ENCODE data around the gene ZDHHC11. TPM values are rescaled to one million over a fixed set of nuclear protein-coding genes. Genes with fewer than 3 reads are reported as not detected.
"Not testable (repeated sequence)": the region's sequence is repeated elsewhere in the genome, so short reads cannot be mapped to it uniquely, and the experiment has no call there.

The ZDHHC11 gene
- total RNA-seq, 2 donors from 2014 or later, result 4.7 to 10.9 TPM

- Histone ChIP-seq H3K4me1 (no peaks in the 10 kb centered on the region), H3K4me3 (no peak overlapping the region), H3K36me3 (replicated peaks in 1 of 2; ENCODE audit: insufficient read depth in 1 of 2, low read depth in 2 of 2) (no peaks in the 10 kb centered on the region), H3K27ac (no peak overlapping the region), H3K9me3 (no peaks in the 10 kb centered on the region), H3K27me3 (no peaks in the 10 kb centered on the region)
- TF ChIP-seq POLR2A (IDR thresholded peaks at IDR 0.05), result no peak
- no peak for TF ChIP-seq CTCF (IDR thresholded peaks at IDR 0.05)
- ATAC-seq, result no peak
- intact Hi-C loops (cut with DNase I), result no loop called here
- 81 to 83% methylated on average over 29 of the region's 32 CpGs for WGBS, 2 donors
- no peak for DNase-seq
Observed at GRCh38 chr5:766666-767431, 83.9 kb downstream of the ZDHHC11 start.

GRCh38 chr5:765948-766631 is 84.7 kb downstream of the ZDHHC11 start:
- peak in 1 of 4 donors; percentile 10 for DNase-seq
- intact Hi-C loops (cut with DNase I), result no loop called here
- ATAC-seq, result no peak
- no peaks in the 10 kb centered on the region for H3K27me3 ChIP-seq
- WGBS, 2 donors, result 87 to 92% methylated on average over 12 to 15 of the region's 18 CpGs
- no peak overlapping the region for H3K4me3 ChIP-seq
- TF ChIP-seq CTCF (IDR thresholded peaks at IDR 0.05) (no peak), POLR2A (IDR thresholded peaks at IDR 0.05) (no peak)
- H3K4me1 ChIP-seq, result no peaks in the 10 kb centered on the region
- no peaks in the 10 kb centered on the region for H3K36me3 ChIP-seq (replicated peaks in 1 of 2; ENCODE audit: insufficient read depth in 1 of 2, low read depth in 2 of 2)
- no peak overlapping the region for H3K27ac ChIP-seq
- H3K9me3 ChIP-seq, result no peaks in the 10 kb centered on the region

GRCh38 chr5:763998-764781 is 86.6 kb downstream of the ZDHHC11 start:
- Histone ChIP-seq H3K4me1 (peaks cover 7% of the 10 kb centered on the region), H3K27me3 (no peaks in the 10 kb centered on the region), H3K36me3 (replicated peaks in 1 of 2; ENCODE audit: insufficient read depth in 1 of 2, low read depth in 2 of 2) (no peaks in the 10 kb centered on the region), H3K9me3 (no peaks in the 10 kb centered on the region), H3K27ac (no peak overlapping the region), H3K4me3 (no peak overlapping the region)
- WGBS, 2 donors, result 96 to 97% methylated on average over 18 to 30 of the region's 31 CpGs
- ATAC-seq (no peak), DNase-seq (peak in 1 of 4 donors; percentile 10)
- no peak for TF ChIP-seq CTCF (IDR thresholded peaks at IDR 0.05)
- no peak for TF ChIP-seq POLR2A (IDR thresholded peaks at IDR 0.05)
- intact Hi-C loops (cut with DNase I), result no loop called here

GRCh38 chr5:763397-763796 is 87.4 kb downstream of the ZDHHC11 start:
- WGBS, 2 donors, result 72 to 78% methylated on average over 5 of the region's 5 CpGs
- Histone ChIP-seq H3K4me1 (peaks cover 14% of the 10 kb centered on the region), H3K36me3 (replicated peaks in 1 of 2; ENCODE audit: insufficient read depth in 1 of 2, low read depth in 2 of 2) (no peaks in the 10 kb centered on the region), H3K27ac (no peak overlapping the region), H3K4me3 (no peak overlapping the region), H3K27me3 (no peaks in the 10 kb centered on the region), H3K9me3 (no peaks in the 10 kb centered on the region)
- ATAC-seq, result no peak
- no peak for DNase-seq
- intact Hi-C loops (cut with DNase I), result no loop called here
- no peak for TF ChIP-seq CTCF (IDR thresholded peaks at IDR 0.05)
- no peak for TF ChIP-seq POLR2A (IDR thresholded peaks at IDR 0.05)

- WGBS, 2 donors, result 87 to 93% methylated on average over 8 of the region's 8 CpGs
- H3K27me3 ChIP-seq; DNase-seq; ATAC-seq; H3K4me3 ChIP-seq; H3K9me3 ChIP-seq; intact Hi-C loops (cut with DNase I); H3K27ac ChIP-seq; H3K36me3 ChIP-seq (replicated peaks in 1 of 2; ENCODE audit: insufficient read depth in 1 of 2, low read depth in 2 of 2): not testable (repeated sequence)
- peaks cover 18% of the 10 kb centered on the region for H3K4me1 ChIP-seq
Observed at GRCh38 chr5:762996-763395, 87.8 kb downstream of the ZDHHC11 start.
